Neural progenitor cell (in vitro differentiated cells): Measurements from ENCODE around the gene TRIM65.
A peak's percentile ranks its signal among the peaks of the same experiment; 100 is the strongest.

Source experiments
- CTCF ChIP-seq: fragments of 200-600 bp; sonication (generic); IDR thresholded peaks from 2 replicates; pipeline ENCODE4 v1.5.1; 2017; ENCODE audit warnings: antibody characterized with exemption, mild to moderate bottlenecking
- EZH2 ChIP-seq: fragments of 200-600 bp; sonication (generic); IDR thresholded peaks from 2 replicates; pipeline ENCODE4 v1.6.1; 2017; ENCODE audit warnings: antibody characterized with exemption, mild to moderate bottlenecking, moderate library complexity
- EZH2phosphoT487 ChIP-seq: fragments of 200-600 bp; sonication (generic); IDR thresholded peaks from 2 replicates; pipeline ENCODE4 v1.6.1; 2017; ENCODE audit warnings: antibody characterized with exemption

- TF ChIP-seq CTCF: peak; percentile 68
- TF ChIP-seq EZH2: no peak
- TF ChIP-seq EZH2phosphoT487: no peak
These were observed 41.3 kb downstream of the TRIM65 start, which contains the start of gene WBP2 for GRCh38 chr17:75855310-75856061.
